Neural progenitor cell (in vitro differentiated cells): ENCODE results near the gene FMNL2. TPM values are rescaled to one million over a fixed set of nuclear protein-coding genes. Genes with fewer than 3 reads are reported as not detected.
A peak's percentile ranks its signal among the peaks of the same experiment; 100 is the strongest.

Source experiments
- DNase-seq: peaks from one replicate; pipeline ENCODE4 v3.0.0-alpha.2; 2016; ENCODE audit warnings: low spot score
- H2AFZ ChIP-seq: fragments of 200-600 bp; sonication (generic); replicated peaks from 2 replicates; pipeline ENCODE4 v1.6.1; 2016; ENCODE audit warnings: antibody characterized with exemption
- H3F3A ChIP-seq: fragments of 200-600 bp; sonication (generic); 2 replicates; pipeline ENCODE4 v1.6.1; 2016; ENCODE audit warnings: antibody characterized with exemption, low read depth
- H3K27ac ChIP-seq: fragments of 200-600 bp; sonication (generic); 2 replicates; pipeline ENCODE4 v1.5.1; 2016; ENCODE audit warnings: mild to moderate bottlenecking
- H3K27me3 ChIP-seq: fragments of 200-600 bp; sonication (generic); 2 replicates; pipeline ENCODE4 v1.6.1; 2016; ENCODE audit warnings: mild to moderate bottlenecking, moderate library complexity
- H3K36me3 ChIP-seq: fragments of 200-600 bp; sonication (generic); 2 replicates; pipeline ENCODE4 v1.5.1; 2016
- H3K4me1 ChIP-seq: fragments of 200-600 bp; sonication (generic); 2 replicates; pipeline ENCODE4 v1.6.1; 2016; ENCODE audit warnings: mixed run types
- H3K4me2 ChIP-seq: fragments of 200-600 bp; sonication (generic); 2 replicates; pipeline ENCODE4 v1.6.1; 2016
- H3K4me3 ChIP-seq: fragments of 200-600 bp; sonication (generic); 2 replicates; pipeline ENCODE4 v1.5.1; 2016
- H3K79me2 ChIP-seq: fragments of 200-600 bp; sonication (generic); 2 replicates; pipeline ENCODE4 v1.6.1; 2016; ENCODE audit warnings: low read depth
- H3K9ac ChIP-seq: fragments of 200-600 bp; sonication (generic); 2 replicates; pipeline ENCODE4 v1.6.1; 2016
- H3K9me3 ChIP-seq: fragments of 200-600 bp; sonication (generic); 2 replicates; pipeline ENCODE4 v1.5.1; 2016; ENCODE audit warnings: low read depth
- H4K20me1 ChIP-seq: fragments of 200-600 bp; sonication (generic); 2 replicates; pipeline ENCODE4 v1.6.1; 2016; ENCODE audit warnings: low read depth
- H3K27ac Mint-ChIP-seq: 3 replicates; pipeline ENCODE4 v1.8.0; 2021; ENCODE audit warnings: mixed read lengths
- H3K27me3 Mint-ChIP-seq: 2 replicates; pipeline ENCODE4 v1.8.0; 2022; ENCODE audit warnings: low read depth, mild to moderate bottlenecking, inconsistent platforms, moderate library complexity, mixed read lengths; ENCODE audit not compliant: insufficient read depth
- H3K36me3 Mint-ChIP-seq: 3 replicates; pipeline ENCODE4 v1.8.0; 2021; ENCODE audit warnings: mixed read lengths
- H3K4me1 Mint-ChIP-seq: 3 replicates; pipeline ENCODE4 v1.8.0; 2021; ENCODE audit warnings: mixed read lengths
- H3K4me3 Mint-ChIP-seq: 3 replicates; pipeline ENCODE4 v1.8.0; 2021; ENCODE audit warnings: mild to moderate bottlenecking, moderate library complexity, mixed read lengths
- H3K9me3 Mint-ChIP-seq: 3 replicates; pipeline ENCODE4 v1.8.0; 2020; ENCODE audit warnings: mixed read lengths
- CTCF ChIP-seq: fragments of 200-600 bp; sonication (generic); IDR thresholded peaks from 2 replicates; pipeline ENCODE4 v1.5.1; 2017; ENCODE audit warnings: antibody characterized with exemption, mild to moderate bottlenecking
- EZH2 ChIP-seq: fragments of 200-600 bp; sonication (generic); IDR thresholded peaks from 2 replicates; pipeline ENCODE4 v1.6.1; 2017; ENCODE audit warnings: antibody characterized with exemption, mild to moderate bottlenecking, moderate library complexity
- EZH2phosphoT487 ChIP-seq: fragments of 200-600 bp; sonication (generic); IDR thresholded peaks from 2 replicates; pipeline ENCODE4 v1.6.1; 2017; ENCODE audit warnings: antibody characterized with exemption
- total RNA-seq: library from RNA; depleted of rRNA; stranded (reverse); fragments of >200 nt; gene quantifications from 2 replicates; pipeline ENCODE4 v1.2.3, GENCODE V29; 2015; ENCODE audit warnings: low replicate concordance

Gene FMNL2
- total RNA-seq, 1 donor from 2014 or later = 99.7 TPM

- H3K36me3 Mint-ChIP-seq = peaks cover 9% of the 10 kb centered on the region
- H3K27me3 Mint-ChIP-seq = no peaks in the 10 kb centered on the region
- Histone ChIP-seq H3K79me2 (peaks cover 83% of the 10 kb centered on the region), H3K9ac (no peak overlapping the region), H4K20me1 (peaks cover 72% of the 10 kb centered on the region), H3K27me3 (no peaks in the 10 kb centered on the region), H2AFZ (no peak overlapping the region), H3K27ac (no peak overlapping the region), H3F3A (peaks cover 16% of the 10 kb centered on the region), H3K36me3 (peaks cover 5% of the 10 kb centered on the region), H3K4me1 (peaks cover 29% of the 10 kb centered on the region), H3K4me3 (no peak overlapping the region), H3K4me2 (no peak overlapping the region), H3K9me3 (no peaks in the 10 kb centered on the region)
- DNase-seq = no peak
- H3K4me1 Mint-ChIP-seq = peaks cover 12% of the 10 kb centered on the region
- H3K4me3 Mint-ChIP-seq = no peak overlapping the region
- no peak overlapping the region for H3K27ac Mint-ChIP-seq
- no peak for TF ChIP-seq EZH2
- peaks cover 2% of the 10 kb centered on the region for H3K9me3 Mint-ChIP-seq
These were observed 188.1 kb downstream of the FMNL2 start for GRCh38 chr2:152523091-152523490.

GRCh38 chr2:152525277-152525838 lies 190.4 kb downstream of the FMNL2 start:
- Mint-ChIP-seq H3K36me3 (peaks cover 9% of the 10 kb centered on the region), H3K4me1 (peaks cover 7% of the 10 kb centered on the region), H3K27ac (no peak overlapping the region), H3K27me3 (no peaks in the 10 kb centered on the region), H3K4me3 (no peak overlapping the region), H3K9me3 (peaks cover 2% of the 10 kb centered on the region)
- Histone ChIP-seq H4K20me1 (peaks cover 60% of the 10 kb centered on the region), H3K4me2 (no peak overlapping the region), H3K9ac (no peak overlapping the region), H3K4me1 (peaks cover 37% of the 10 kb centered on the region), H3K36me3 (peaks cover 5% of the 10 kb centered on the region), H3F3A (peaks cover 16% of the 10 kb centered on the region), H3K27me3 (no peaks in the 10 kb centered on the region), H3K9me3 (no peaks in the 10 kb centered on the region), H2AFZ (no peak overlapping the region), H3K27ac (no peak overlapping the region), H3K4me3 (no peak overlapping the region), H3K79me2 (peaks cover 73% of the 10 kb centered on the region)
- TF ChIP-seq CTCF (no peak), EZH2 (no peak), EZH2phosphoT487 (no peak)
- DNase-seq = no peak

GRCh38 chr2:152529420-152530115 lies 194.6 kb downstream of the FMNL2 start:
- peaks cover 13% of the 10 kb centered on the region for H3K4me1 Mint-ChIP-seq

More at GRCh38 chr2:152529420-152530115, 194.6 kb downstream of the FMNL2 start:
- Histone ChIP-seq H3K27ac (peak overlapping the region; percentile 67), H3K4me2 (peak overlapping the region; percentile 1), H3F3A (peaks cover 16% of the 10 kb centered on the region), H4K20me1 (peaks cover 37% of the 10 kb centered on the region), H3K79me2 (peaks cover 75% of the 10 kb centered on the region), H3K4me3 (no peak overlapping the region), H2AFZ (no peak overlapping the region), H3K9me3 (no peaks in the 10 kb centered on the region), H3K9ac (no peak overlapping the region), H3K27me3 (no peaks in the 10 kb centered on the region), H3K36me3 (no peaks in the 10 kb centered on the region), H3K4me1 (peaks cover 34% of the 10 kb centered on the region)
- DNase-seq = no peak
- H3K4me3 Mint-ChIP-seq = no peak overlapping the region
- peaks cover 5% of the 10 kb centered on the region for H3K36me3 Mint-ChIP-seq
- H3K9me3 Mint-ChIP-seq = peaks cover 2% of the 10 kb centered on the region
- TF ChIP-seq EZH2phosphoT487 (no peak), EZH2 (no peak), CTCF (no peak)
- H3K27me3 Mint-ChIP-seq = no peaks in the 10 kb centered on the region
- H3K27ac Mint-ChIP-seq = no peak overlapping the region
